GM12892 (cell line): ENCODE data around the gene DNPH1.

Experiments
- DNase-seq: peaks from one replicate; pipeline ENCODE4 v3.0.0; 2011; ENCODE audit not compliant: insufficient read length
- FAIRE-seq: peaks from 2 replicates; lab custom pipeline; 2011; peaks lifted over from hg19 to GRCh38; lab: Jason Lieb, UNC
- POLR2A ChIP-seq: IDR thresholded peaks from 2 replicates; pipeline ENCODE4 v1.6.1; 2011; ENCODE audit warnings: low read depth, low read length, control low read depth
- POLR2AphosphoS5 ChIP-seq: IDR thresholded peaks from 2 replicates; pipeline ENCODE4 v1.6.1; 2011; ENCODE audit warnings: low read depth, low read length, control low read depth
- TAF1 ChIP-seq: IDR thresholded peaks from 2 replicates; pipeline ENCODE4 v1.6.1; 2011; ENCODE audit warnings: low read depth, mild to moderate bottlenecking, control low read depth, low read length, borderline replicate concordance

Gene DNPH1

GRCh38 chr6:43262000-43262779 lies 32.9 kb upstream of the DNPH1 start:
- FAIRE-seq (no peak), DNase-seq (no peak)
- TF ChIP-seq TAF1 (no peak), POLR2A (no peak), POLR2AphosphoS5 (no peak)

- TF ChIP-seq POLR2A (no peak), POLR2AphosphoS5 (no peak), TAF1 (no peak)
- FAIRE-seq (no peak), DNase-seq (no peak)
These were observed 31.9 kb upstream of the DNPH1 start for GRCh38 chr6:43261198-43261597.

DNA sequence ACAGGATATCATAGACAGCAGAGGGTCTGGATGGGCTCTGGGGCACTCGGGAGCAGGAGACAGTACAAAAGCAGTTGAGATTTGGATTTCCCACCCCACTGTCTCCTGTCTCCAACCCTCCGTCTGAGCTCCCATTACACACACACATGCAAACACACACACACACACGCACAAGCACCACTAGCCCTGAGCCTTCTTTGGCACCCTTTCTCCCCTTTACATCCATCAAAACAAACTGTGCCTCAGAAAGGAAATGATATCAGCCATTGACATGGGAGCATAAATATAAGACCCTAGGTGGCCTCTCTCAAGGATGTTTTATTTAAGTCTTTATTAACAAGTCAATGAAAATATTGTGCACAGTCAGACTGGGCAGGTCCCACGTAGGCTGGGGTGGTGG lies 31.5 kb upstream of the DNPH1 start:
- no peak for DNase-seq

GRCh38 chr6:43258807-43259686 lies 29.8 kb upstream of the DNPH1 start:
- TF ChIP-seq TAF1 (no peak), POLR2A (no peak), POLR2AphosphoS5 (no peak)
- DNase-seq = no peak
- FAIRE-seq = no peak

More for the DNA sequence above, 31.5 kb upstream of the DNPH1 start:
- no peak for TF ChIP-seq POLR2A
- no peak for TF ChIP-seq TAF1
- no peak for TF ChIP-seq POLR2AphosphoS5
- no peak for FAIRE-seq

GRCh38 chr6:43258180-43258579 lies 28.9 kb upstream of the DNPH1 start:
- no peak for FAIRE-seq
- no peak for TF ChIP-seq POLR2AphosphoS5
- no peak for TF ChIP-seq TAF1
- TF ChIP-seq POLR2A = no peak
- no peak for DNase-seq

- DNase-seq = no peak
- peak; percentile 64 for FAIRE-seq
- no peak for TF ChIP-seq TAF1
- no peak for TF ChIP-seq POLR2A
- no peak for TF ChIP-seq POLR2AphosphoS5
These were observed 28.3 kb upstream of the DNPH1 start for GRCh38 chr6:43257367-43258145.

DNA sequence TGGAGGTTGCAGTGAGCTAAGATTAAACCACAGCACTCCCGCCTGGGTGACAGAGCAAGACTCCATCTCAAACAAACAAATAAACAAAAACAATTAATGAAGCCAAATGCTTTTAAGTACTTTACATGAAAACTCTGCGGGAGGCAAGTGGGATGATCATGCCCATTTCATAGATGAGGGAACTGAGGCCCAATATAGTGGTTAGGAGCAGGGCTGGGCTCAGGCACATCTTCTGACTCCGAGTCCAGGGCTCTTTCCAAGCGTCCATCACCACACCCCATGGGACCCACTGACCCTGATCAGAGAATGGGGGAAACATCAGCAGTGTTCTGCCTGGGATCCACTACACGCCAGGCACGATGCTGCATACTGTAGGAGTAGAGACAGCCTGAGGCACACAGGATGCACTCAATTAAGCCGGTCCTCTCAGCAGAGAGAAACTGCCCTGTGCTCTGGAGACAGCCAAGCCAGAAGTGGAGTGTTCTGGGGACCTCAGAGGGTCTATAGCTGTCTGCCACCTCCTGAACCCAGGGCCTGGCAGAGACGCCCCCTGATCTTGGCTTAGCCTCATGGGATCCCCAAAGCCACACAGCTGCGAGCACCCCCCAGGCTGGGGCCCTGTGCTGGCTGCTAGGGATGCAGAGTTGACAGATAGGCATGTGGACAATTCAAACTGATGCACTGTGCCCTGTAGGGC lies 27.5 kb upstream of the DNPH1 start:
- DNase-seq = no peak
- TF ChIP-seq POLR2AphosphoS5 (no peak), POLR2A (no peak), TAF1 (no peak)
- no peak for FAIRE-seq

GRCh38 chr6:43255408-43256054 lies 26.2 kb upstream of the DNPH1 start:
- no peak for TF ChIP-seq POLR2AphosphoS5
- TF ChIP-seq POLR2A = no peak
- TF ChIP-seq TAF1 = no peak
- no peak for DNase-seq
- no peak for FAIRE-seq

- TF ChIP-seq TAF1 (no peak), POLR2A (no peak), POLR2AphosphoS5 (no peak)
- FAIRE-seq (no peak), DNase-seq (no peak)
These were observed 25.6 kb upstream of the DNPH1 start for GRCh38 chr6:43254846-43255245.

GRCh38 chr6:43254138-43254817 lies 25.0 kb upstream of the DNPH1 start:
- no peak for DNase-seq

GRCh38 chr6:43253401-43253800 lies 24.1 kb upstream of the DNPH1 start:
- TF ChIP-seq POLR2AphosphoS5 (no peak), TAF1 (no peak), POLR2A (no peak)
- no peak for FAIRE-seq
- DNase-seq = no peak

More at GRCh38 chr6:43254138-43254817, 25.0 kb upstream of the DNPH1 start:
- TF ChIP-seq POLR2AphosphoS5 (no peak), POLR2A (no peak), TAF1 (no peak)
- FAIRE-seq = no peak

DNA sequence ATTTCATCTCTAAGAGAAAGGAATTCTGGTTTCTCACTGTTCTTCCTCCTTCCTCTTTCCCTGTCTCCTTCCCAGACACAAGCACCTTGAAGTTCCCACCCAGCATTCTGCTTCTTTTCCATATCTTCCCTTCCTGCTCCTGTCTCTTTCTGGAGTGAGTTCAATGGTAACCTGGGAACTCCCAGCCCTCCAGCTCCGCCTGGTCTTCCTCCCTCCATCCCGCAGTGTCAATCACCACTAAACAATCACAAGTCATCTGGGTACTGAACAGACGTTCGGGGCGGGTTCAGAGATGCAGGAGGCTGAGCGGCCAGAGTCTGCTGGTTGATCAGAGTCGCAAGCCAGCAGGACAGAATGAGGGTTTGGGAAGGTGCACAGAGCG lies 21.7 kb upstream of the DNPH1 start:
- no peak for TF ChIP-seq POLR2A
- no peak for TF ChIP-seq POLR2AphosphoS5
- TF ChIP-seq TAF1 = no peak
- DNase-seq = no peak
- FAIRE-seq = peak; percentile 74
